HG03460 (cell line): ENCODE data around the gene COL26A1.
"Not testable (repeated sequence)": the region's sequence is repeated elsewhere in the genome, so short reads cannot be mapped to it uniquely, and the experiment has no call there.

Experiments used
- ATAC-seq: cut with Tn5 transposase; IDR thresholded peaks from one replicate; pipeline ENCODE4 v1.9.1; 2021; ENCODE audit not compliant: unreplicated experiment

Gene COL26A1

DNA sequence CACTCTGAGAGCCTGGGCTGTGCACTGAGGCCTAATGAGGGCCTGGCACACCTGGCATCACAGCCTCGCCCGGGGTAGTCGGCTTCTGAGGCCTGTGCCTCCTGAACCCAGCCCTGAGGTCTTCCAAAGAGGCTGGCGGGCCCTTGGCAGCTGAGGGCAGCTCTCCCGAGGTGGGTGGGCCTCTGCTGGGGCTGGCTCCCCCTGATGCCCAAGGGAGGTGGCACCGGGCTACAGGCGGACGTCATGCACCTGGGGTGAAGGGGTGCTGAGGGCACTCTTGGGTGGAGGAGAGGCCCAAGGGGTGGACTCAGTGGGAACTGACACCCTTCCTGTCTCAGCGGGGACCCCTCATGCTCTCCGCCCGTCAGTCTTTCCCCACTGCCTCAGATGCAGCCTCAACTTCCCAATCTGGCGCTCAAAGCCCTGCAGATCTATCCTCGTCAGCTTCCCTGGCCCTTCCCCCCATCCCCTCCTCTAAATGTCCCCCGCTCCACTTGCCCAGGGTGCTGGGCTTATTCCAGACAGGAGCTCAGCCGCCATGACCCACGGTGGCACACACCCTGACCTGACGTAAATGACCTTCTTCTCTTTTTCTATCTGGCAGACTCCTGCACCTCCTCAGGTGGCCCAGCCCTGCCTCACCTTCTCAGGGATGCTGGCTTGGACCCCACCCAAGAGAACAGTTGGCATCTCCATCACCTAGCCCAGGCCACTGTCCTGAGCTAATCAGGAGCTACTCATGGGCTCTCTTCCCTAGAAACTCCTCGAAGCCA is 228.2 kb downstream of the COL26A1 start:
- no peak for ATAC-seq

DNA sequence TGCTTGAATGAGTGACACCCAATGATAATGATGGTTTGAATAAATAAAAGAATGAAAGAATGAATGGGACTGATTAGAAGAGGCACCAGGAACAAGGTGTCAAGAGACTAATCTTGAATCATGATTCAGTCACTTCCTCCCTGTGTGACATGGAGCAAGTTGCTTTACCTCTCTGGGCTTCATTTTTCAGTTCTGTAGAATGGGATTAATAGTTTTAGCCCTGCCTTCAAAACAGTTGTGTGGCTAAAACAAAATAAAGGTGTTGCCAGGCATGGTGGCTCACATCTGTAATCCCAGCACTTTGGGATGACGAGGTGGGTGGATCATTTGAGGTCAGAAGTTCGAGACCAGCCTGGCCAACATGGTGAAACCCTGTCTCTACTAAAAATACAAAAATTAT is 228.8 kb downstream of the COL26A1 start:
- no peak for ATAC-seq

DNA sequence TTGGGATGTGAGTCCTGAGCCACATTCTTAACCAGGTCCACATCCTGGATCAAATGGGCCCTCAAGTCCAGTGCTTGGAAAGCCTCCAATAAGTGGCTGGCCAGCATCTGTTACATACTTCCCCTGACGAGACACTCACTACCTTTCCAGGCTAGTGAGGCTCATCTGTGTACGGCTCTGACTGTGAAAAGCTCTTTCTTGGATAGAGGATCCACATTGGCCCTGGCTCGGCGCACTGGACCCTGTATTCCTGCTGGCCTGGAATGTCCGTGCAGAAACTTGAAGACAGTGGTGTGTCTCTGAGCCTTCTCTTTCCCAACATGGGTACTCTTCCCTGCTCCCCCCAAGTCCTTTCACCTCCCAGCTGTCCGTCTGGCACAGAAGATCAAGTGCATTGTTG is 230.9 kb downstream of the COL26A1 start:
- ATAC-seq, result no peak

DNA sequence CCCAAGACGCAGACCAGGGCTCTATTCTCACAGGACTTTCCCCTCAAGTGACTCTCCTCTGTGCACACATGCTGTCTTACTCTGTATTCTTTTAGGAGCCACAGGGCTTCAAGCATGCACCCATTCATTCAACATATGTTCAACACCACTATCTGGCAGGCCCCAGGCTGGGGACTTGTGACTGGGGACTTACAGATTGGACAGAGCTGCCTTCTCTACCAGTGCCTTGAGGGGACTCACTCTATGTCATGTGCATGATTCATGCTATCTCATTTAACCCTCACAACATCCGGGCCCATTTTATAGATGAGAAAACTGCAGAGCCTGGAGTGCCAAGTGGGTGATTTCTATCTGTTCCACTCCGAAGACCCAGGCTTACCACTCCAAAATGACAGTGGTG is 232.1 kb downstream of the COL26A1 start:
- no peak for ATAC-seq

DNA sequence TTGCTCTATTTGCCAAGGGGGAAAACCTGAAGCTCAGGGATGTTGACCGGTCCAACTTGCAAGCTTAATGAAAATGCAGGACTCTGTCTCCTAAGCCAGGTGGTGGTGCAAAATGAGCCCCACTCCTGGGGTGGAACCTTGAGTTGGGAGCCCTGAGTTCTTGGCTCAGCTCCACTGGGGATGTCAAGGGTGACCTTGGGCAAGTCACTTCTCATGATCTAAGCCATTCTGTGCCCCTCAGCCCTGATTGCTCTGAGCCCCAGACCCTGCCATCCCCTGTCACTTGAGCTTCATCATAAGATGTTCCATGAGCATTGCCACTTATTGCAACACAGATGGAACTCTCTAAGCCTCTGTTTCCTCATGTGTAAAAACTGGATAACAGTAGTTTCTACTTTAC is 232.6 kb downstream of the COL26A1 start:
- ATAC-seq, result no peak

DNA sequence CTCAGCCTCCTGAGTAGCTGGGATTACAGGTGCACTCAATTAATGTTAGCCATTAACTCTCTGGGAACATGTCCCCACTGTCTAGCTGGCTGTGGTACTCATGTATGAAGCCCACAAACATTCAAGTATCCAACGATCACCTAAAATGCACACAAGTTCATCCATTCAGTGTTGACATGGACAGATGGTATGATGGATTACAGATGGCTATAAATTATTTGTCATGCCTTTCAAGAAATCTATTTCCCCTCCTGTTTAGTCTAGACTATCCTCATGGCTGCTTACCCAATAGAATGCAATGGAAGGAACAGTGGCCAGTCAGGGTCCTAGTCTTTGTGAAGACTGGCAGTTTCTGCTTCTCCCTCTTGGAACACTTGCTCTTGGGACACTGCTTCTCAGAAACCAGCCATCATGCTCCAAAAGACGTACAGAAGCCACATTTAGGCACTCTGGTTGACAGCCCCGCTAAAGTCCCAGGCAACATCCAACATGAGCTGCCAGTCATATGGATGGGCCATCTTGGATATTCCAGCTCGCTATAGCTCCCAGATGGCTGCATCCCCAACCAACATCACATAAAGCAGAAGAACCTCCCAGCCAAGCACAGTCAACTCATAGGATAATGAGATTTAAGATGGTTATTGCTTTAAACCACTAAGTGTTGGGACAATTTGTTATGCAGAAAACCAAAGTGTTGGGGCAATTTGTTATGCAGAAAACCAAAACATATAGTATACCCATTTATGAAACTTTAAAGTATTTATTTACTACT is 233.3 kb downstream of the COL26A1 start:
- ATAC-seq, result no peak

DNA sequence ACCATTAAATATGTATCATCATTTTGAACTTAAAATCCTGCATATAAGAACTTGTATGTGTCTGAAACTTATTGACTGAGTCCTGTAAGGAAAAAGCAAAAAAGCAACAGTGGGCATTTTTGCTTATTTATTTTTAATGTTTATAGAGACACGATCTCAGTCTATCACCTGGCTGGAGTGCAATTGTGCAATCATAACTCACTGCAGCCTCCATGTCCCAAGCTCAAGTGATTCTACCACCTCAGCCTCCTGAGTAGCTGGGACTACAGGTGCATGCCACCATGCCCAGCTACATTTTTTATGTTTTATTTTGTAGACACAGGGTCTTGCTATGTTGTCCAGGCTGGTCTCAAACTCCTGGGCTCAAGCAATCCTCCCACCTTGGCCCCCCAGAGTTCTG is 234.2 kb downstream of the COL26A1 start:
- no peak for ATAC-seq

DNA sequence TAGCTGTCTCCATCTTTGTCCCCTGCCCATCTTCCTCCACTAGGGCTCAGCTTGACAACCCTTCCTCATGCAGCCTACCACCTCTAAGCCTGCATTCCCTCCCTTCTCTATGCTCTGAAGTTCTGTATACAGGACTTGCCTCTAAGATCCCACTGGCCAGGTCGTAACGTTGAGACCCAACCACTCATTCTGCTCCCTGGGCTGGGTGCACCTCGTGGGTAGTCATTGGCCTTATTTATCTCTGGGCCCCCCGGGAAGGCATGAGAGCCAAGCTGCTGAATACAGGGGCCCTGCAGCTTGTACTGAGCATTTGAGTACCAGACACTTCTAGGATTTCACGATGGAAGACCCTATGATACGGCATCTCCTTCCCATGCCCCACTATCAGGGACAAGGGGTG is 235.3 kb downstream of the COL26A1 start:
- no peak for ATAC-seq

DNA sequence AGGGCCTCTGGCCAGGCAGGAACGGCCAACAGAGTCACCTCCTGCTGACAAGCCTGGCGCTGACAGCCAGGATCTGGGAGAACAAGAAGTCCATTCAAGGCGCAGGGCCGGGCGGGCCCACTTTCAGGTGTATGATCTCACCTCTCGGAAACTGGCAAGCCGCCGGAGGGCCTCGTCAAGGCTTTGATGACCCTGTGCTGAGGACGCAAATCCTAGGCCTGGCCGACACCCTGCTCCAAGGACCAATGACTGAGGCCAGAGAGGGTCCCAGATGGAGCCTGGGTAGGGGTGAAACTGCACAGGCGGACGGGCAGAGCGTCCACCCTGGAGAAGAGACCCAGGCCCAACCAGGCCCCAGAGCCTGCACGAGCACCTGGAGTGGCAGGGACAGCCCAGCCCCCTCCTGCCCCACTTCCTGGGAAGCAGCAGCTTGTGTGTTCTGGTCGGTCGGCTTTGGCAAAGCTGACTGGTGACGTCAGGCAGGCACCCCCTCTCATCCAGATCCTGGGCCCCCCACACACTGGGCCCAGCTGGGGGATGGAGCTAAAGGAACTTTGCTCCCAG is 235.8 kb downstream of the COL26A1 start:
- ATAC-seq, result no peak

DNA sequence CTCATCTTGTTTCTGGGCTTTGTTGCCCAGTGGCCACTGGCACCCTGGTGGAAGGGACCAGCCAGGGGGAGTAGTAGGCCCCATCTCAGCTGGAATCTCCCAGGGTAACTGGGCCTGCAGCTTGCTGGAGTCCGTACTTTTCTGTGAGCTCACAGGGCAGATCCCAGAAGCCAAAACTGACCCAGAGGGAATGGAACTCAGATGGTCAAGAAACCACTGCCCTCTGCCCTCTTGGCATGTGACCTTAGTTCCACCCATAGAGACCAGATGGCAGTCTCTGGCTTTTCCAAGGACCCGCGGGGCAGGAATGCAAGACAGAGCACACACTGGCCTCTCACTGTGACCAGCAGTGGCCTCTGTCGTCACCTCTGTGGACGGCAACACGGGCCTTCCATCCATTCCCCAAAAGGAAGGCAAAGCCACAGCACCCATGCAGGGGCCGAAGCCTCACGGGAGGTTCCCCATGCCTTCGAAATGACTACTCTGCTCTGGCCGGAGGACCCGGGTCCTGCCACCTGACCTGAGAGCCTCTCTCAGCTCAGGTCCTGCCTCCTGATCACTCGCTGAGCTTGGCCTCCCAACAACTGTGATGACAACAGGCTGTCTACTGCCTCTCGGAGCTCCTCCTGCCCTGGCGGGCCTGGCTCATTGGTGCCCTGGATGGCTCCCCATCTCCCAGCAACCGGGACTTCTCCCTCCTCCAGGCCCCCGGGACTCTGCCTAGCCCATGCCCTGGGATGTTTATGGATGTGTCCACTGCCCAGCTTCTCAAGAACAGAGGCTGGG is 236.5 kb downstream of the COL26A1 start:
- no peak for ATAC-seq

DNA sequence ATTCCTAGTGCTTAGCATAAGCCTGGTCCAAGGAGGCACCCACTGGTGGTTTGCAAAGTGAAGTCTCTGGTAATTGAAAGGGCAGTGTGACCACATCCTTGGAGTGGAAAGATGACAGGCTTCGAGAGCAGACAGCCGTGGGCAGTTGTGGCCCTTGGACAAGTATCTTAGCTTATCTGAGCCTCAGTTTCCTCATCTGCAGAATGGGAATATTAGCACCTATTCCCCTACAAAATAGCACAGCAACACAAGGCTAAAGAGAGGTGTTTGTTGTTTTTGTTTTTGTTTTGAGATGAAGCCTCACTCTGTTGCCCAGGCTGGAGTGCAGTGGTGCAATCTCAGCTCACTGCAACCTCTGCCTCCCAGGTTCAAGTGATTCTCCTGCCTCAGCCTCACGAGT is 237.1 kb downstream of the COL26A1 start:
- ATAC-seq, result no peak

DNA sequence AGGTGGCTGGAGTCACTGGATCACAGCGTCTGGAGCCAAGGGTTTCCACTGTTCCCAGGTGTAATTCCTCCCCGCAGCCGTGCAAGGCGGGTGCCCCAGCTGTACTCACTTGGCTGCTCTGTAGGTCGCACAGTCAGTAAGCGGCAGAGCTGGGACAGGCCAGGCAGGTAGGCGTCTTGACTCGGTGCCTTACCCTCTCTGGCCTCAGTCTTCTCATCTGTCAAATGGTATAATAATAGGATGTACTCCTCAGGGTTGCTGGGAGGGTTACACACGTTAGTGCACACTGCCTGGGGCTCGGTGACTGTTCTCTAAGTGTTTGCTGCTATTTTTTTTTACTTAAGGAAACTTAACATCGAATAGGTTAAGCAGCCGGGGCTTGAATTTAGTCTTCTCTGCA is 239.4 kb downstream of the COL26A1 start:
- no peak for ATAC-seq

DNA sequence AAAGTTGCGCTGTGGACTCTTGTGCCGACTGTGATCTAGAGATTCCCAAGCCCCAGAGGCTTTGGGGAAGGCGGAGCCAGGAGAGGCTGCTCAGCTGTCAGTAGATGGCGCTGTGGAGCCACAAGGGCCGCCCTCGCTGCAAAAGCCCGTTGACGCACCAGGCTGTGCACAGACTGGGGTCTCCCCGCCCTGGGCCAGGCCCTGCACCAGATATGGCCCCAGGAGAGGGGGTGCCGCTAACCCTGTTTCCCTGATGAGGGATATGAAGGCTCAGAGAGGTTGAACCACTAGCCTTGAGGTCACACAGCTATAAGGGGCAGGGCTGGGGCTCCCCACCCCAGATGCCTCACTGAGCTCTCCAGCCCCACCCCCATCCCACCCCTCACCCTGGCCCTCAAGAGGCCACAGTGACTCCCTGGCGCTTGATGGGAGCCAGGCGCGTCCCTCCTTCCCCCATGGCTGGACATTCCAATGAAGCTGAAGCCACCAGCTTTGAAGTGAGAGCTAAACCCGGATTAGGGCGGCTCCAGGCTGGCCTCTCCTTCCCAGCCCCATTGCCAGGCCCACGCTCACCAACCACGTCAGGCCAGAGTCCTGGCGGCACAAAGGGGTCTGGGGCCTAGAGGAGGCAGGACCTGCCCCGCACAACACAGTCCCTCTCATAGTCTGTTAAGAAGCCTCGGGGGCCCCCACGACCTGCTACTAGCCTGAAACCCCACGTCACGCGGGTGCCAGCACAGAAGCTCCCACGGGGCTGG is 240.0 kb downstream of the COL26A1 start:
- no peak for ATAC-seq

DNA sequence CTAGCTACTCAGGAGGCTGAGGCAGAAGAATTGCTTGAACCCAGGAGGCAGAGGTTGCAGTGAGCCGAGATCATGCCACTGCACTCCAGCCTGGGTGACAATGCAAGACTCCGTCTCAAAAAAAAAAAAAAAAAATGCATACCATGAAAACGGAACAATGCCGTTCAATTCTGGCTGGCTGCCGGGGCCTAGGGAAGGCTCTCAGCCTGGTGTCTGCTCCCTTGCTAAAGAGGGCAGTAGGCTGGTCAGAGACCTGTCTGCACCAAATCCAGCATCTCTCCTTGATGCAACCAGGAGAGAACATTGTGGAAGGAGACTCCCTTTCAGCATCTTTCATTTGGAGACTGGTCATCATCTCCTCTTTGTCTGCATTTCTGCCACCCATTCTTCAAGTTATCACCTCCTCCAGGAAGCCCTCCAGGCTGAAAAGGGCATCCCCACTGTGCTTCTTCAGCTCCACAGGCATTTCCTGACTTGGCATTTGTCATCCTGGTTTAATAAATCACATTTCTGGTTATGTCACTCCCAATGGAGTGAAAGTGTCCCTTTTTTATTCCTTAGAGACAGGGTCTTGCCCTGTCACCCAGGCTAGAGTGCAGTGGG is 241.8 kb downstream of the COL26A1 start:
- no peak for ATAC-seq

DNA sequence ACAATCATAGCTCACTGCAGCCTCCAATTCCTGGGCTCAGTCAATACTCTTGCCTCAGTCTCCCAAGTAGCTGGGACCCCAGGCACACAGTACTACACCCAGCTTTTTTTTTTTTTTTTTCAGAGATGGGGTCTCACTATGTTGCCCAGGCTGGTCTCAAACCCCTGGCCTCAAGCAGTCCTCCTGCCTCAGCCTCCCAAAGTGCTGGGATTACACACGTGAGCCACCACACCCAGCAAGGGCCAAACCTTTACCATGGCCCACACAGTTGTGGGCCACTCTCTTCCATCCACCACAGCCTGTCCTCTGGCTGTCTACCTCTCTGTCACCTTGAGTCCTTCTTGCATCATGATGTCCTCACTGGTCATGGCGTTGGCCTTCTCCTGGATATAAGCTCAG is 242.3 kb downstream of the COL26A1 start:
- ATAC-seq, result not testable (repeated sequence)

DNA sequence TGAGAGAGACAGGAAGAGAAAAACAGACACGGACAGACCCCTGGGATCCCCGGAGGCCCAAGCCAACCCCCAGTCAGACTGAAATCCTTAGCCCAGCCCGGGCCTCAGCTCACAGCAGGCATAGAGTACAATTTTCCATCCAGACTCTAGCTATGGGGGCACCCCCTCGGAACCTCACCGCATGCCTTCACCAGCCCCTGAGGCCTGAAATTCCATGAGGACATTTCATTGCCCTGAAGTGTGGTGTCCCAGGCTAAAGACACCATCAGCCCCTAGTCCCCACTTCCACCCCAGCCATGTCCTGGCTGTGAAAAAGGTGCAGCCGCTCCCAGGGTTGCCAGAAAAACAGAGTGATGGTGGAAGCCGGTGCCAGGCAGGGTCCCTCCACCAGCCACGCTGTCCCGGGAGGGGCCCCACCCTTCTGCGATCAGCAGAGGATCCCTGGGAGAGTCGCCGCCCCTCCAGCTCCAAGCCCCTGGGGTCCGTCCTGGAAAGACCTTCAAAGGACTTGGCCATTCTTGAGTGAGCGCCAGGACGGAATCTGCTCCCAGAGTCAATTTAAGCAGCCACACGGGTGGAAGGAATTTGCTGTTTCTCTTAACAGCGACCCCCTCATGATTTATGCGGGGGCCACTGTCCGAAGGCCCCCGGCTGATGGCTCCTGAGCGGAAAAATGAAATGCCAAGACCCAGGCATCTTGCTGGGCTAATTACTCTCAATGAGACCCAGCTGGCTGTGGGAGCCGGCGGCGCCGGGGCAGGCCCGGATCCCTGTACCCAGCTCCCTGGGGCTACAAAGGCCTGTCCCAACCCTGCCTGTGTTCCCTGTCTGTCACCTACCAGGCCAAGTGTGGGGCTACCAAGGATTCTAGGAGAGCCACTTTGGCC is 243.2 kb downstream of the COL26A1 start:
- no peak for ATAC-seq

DNA sequence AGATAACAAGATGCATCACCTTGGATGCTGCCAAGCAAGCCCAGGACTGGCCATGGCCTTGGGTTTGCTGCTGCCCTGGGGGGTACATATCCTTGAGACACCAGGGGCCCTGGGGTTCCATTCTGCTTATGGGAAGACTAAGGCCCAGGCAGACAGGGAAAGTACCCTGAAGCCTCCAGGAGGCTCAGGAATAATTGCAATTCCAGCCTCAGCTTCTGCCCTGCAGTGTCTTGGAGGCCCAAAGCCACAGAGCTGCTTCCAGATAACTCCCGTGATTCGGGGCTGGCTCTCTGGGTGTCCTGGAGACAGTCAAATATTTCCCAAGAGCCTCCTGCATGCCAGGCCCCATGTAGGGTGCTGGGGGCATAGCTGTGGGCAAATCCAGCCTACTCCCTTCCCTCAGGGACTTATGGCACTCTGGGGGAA is 243.8 kb downstream of the COL26A1 start:
- ATAC-seq, result no peak
